ENCODE data around the gene EHMT1.
"Not testable (repeated sequence)": the region's sequence is repeated elsewhere in the genome, so short reads cannot be mapped to it uniquely, and the experiment has no call there.

Gene EHMT1

GRCh38 chr9:137721479-137721878, 102.7 kb downstream of the EHMT1 start:
- H2AFZ ChIP-seq (ENCODE audit: low read depth, low read length, severe bottlenecking) = no peak overlapping the region
- H3K27me3 ChIP-seq (ENCODE audit: low read length) = no peaks in the 10 kb centered on the region
- H3K9ac ChIP-seq (ENCODE audit: low read length) = no peak overlapping the region
- H3F3A ChIP-seq (ENCODE audit: insufficient read depth) = no peaks in the 10 kb centered on the region
- no peak overlapping the region for H3K4me2 ChIP-seq (ENCODE audit: low read depth, low read length, poor library complexity, severe bottlenecking)
- H3K9me2 ChIP-seq (replicated peaks; ENCODE audit: insufficient read depth, low read length) = no peaks in the 10 kb centered on the region
- no peaks in the 10 kb centered on the region for H3K9me3 ChIP-seq (ENCODE audit: insufficient read depth, low read length)
- H3K79me2 ChIP-seq (ENCODE audit: insufficient read depth, low read length) = peaks cover 30% of the 10 kb centered on the region
- H4K20me1 ChIP-seq (ENCODE audit: low read depth, low read length) = no peaks in the 10 kb centered on the region
- TF ChIP-seq EZH2phosphoT487 (conservative IDR thresholded peaks at IDR 0.05; ENCODE audit: low read length) = no peak
- TF ChIP-seq CTCF (IDR thresholded peaks at IDR 0.05; ENCODE audit: insufficient read depth, low read length, poor library complexity, severe bottlenecking) = no peak
- no peaks in the 10 kb centered on the region for H3K36me3 ChIP-seq (ENCODE audit: low read length)
- no peak overlapping the region for H3K4me3 ChIP-seq (ENCODE audit: insufficient read depth, low read length, poor library complexity, severe bottlenecking)
- no peak overlapping the region for H3K27ac ChIP-seq (ENCODE audit: low read depth, low read length)

- no peaks in the 10 kb centered on the region for H3K9me3 ChIP-seq (ENCODE audit: insufficient read depth, low read length)
- H3F3A ChIP-seq (ENCODE audit: insufficient read depth) = no peaks in the 10 kb centered on the region
- H3K4me3 ChIP-seq (ENCODE audit: insufficient read depth, low read length, poor library complexity, severe bottlenecking) = no peak overlapping the region
- no peak overlapping the region for H2AFZ ChIP-seq (ENCODE audit: low read depth, low read length, severe bottlenecking)
- H3K9me2 ChIP-seq (replicated peaks; ENCODE audit: insufficient read depth, low read length) = no peaks in the 10 kb centered on the region
- no peaks in the 10 kb centered on the region for H3K27me3 ChIP-seq (ENCODE audit: low read length)
- H3K9ac ChIP-seq (ENCODE audit: low read length) = no peak overlapping the region
- no peak overlapping the region for H3K4me2 ChIP-seq (ENCODE audit: low read depth, low read length, poor library complexity, severe bottlenecking)
- peaks cover 30% of the 10 kb centered on the region for H3K79me2 ChIP-seq (ENCODE audit: insufficient read depth, low read length)
- no peaks in the 10 kb centered on the region for H3K36me3 ChIP-seq (ENCODE audit: low read length)
- H4K20me1 ChIP-seq (ENCODE audit: low read depth, low read length) = no peaks in the 10 kb centered on the region
- no peak for TF ChIP-seq EZH2phosphoT487 (conservative IDR thresholded peaks at IDR 0.05; ENCODE audit: low read length)
- peak; percentile 14 for TF ChIP-seq CTCF (IDR thresholded peaks at IDR 0.05; ENCODE audit: insufficient read depth, low read length, poor library complexity, severe bottlenecking)
- no peak overlapping the region for H3K27ac ChIP-seq (ENCODE audit: low read depth, low read length)
Measured at GRCh38 chr9:137721899-137722298, 103.1 kb downstream of the EHMT1 start.

GRCh38 chr9:137722481-137722880, 103.7 kb downstream of the EHMT1 start:
- no peaks in the 10 kb centered on the region for H4K20me1 ChIP-seq (ENCODE audit: low read depth, low read length)
- no peak for TF ChIP-seq EZH2phosphoT487 (conservative IDR thresholded peaks at IDR 0.05; ENCODE audit: low read length)
- no peak for TF ChIP-seq CTCF (IDR thresholded peaks at IDR 0.05; ENCODE audit: insufficient read depth, low read length, poor library complexity, severe bottlenecking)

GRCh38 chr9:137723356-137723755, 104.6 kb downstream of the EHMT1 start:
- not testable (repeated sequence) for H3K9me2 ChIP-seq (replicated peaks; ENCODE audit: insufficient read depth, low read length); H3F3A ChIP-seq (ENCODE audit: insufficient read depth); H3K9ac ChIP-seq (ENCODE audit: low read length); H3K27me3 ChIP-seq (ENCODE audit: low read length); H3K4me2 ChIP-seq (ENCODE audit: low read depth, low read length, poor library complexity, severe bottlenecking); H3K27ac ChIP-seq (ENCODE audit: low read depth, low read length); H3K9me3 ChIP-seq (ENCODE audit: insufficient read depth, low read length); H4K20me1 ChIP-seq (ENCODE audit: low read depth, low read length); H3K36me3 ChIP-seq (ENCODE audit: low read length); H3K4me3 ChIP-seq (ENCODE audit: insufficient read depth, low read length, poor library complexity, severe bottlenecking); H2AFZ ChIP-seq (ENCODE audit: low read depth, low read length, severe bottlenecking)
- H3K79me2 ChIP-seq (ENCODE audit: insufficient read depth, low read length) = peaks cover 30% of the 10 kb centered on the region

More at GRCh38 chr9:137722481-137722880, 103.7 kb downstream of the EHMT1 start:
- no peak overlapping the region for H3K4me3 ChIP-seq (ENCODE audit: insufficient read depth, low read length, poor library complexity, severe bottlenecking)
- H3K9me3 ChIP-seq (ENCODE audit: insufficient read depth, low read length) = no peaks in the 10 kb centered on the region
- H3F3A ChIP-seq (ENCODE audit: insufficient read depth) = no peaks in the 10 kb centered on the region
- no peaks in the 10 kb centered on the region for H3K27me3 ChIP-seq (ENCODE audit: low read length)
- no peak overlapping the region for H3K4me2 ChIP-seq (ENCODE audit: low read depth, low read length, poor library complexity, severe bottlenecking)
- H2AFZ ChIP-seq (ENCODE audit: low read depth, low read length, severe bottlenecking) = no peak overlapping the region
- H3K36me3 ChIP-seq (ENCODE audit: low read length) = no peaks in the 10 kb centered on the region
- H3K79me2 ChIP-seq (ENCODE audit: insufficient read depth, low read length) = peaks cover 30% of the 10 kb centered on the region
- H3K27ac ChIP-seq (ENCODE audit: low read depth, low read length) = no peak overlapping the region
- H3K9ac ChIP-seq (ENCODE audit: low read length) = no peak overlapping the region
- no peaks in the 10 kb centered on the region for H3K9me2 ChIP-seq (replicated peaks; ENCODE audit: insufficient read depth, low read length)

All from SU-DHL-6 (cell line).